ENCODE data around the gene FAT4.

FAT4 gene

GRCh38 chr4:125344198-125344597 is 29.4 kb downstream of the FAT4 start:
- no peak overlapping the region for H3K27ac ChIP-seq (ENCODE audit: low read length)
- DNase-seq (no peak), ATAC-seq (ENCODE audit: insufficient read depth, low read depth) (no peak)
- H4K20me1 ChIP-seq (ENCODE audit: insufficient read depth, low read length) = no peaks in the 10 kb centered on the region
- H3K9me3 ChIP-seq (ENCODE audit: insufficient read depth, low read length, severe bottlenecking) = no peaks in the 10 kb centered on the region
- H3K79me2 ChIP-seq (ENCODE audit: insufficient read depth, low read length) = no peaks in the 10 kb centered on the region
- no peak overlapping the region for H2AFZ ChIP-seq (ENCODE audit: low read depth, low read length)
- H3K9ac ChIP-seq (ENCODE audit: low read depth, low read length) = no peak overlapping the region
- H3K4me2 ChIP-seq (ENCODE audit: insufficient read depth, low read length) = no peak overlapping the region
- H3K4me3 ChIP-seq (ENCODE audit: low read depth in 1 of 2, low read length in 2 of 2) = no peak overlapping the region
- no peak for TF ChIP-seq CTCF (IDR thresholded peaks at IDR 0.05; ENCODE audit: borderline replicate concordance, extremely low read depth, low read length, poor library complexity, severe bottlenecking)
- TF ChIP-seq EZH2 (IDR thresholded peaks at IDR 0.05; ENCODE audit: borderline replicate concordance, low read depth, low read length, severe bottlenecking) = no peak
- no peaks in the 10 kb centered on the region for H3K36me3 ChIP-seq (ENCODE audit: insufficient read depth, low read length)
- H3K4me1 ChIP-seq (ENCODE audit: insufficient read depth, low read length) = no peaks in the 10 kb centered on the region
- no peaks in the 10 kb centered on the region for H3K27me3 ChIP-seq (ENCODE audit: insufficient read depth, low read length, poor library complexity)

GRCh38 chr4:125346616-125347015 is 31.9 kb downstream of the FAT4 start:
- no peak overlapping the region for H3K9ac ChIP-seq (ENCODE audit: low read depth, low read length)
- H2AFZ ChIP-seq (ENCODE audit: low read depth, low read length) = no peak overlapping the region
- no peaks in the 10 kb centered on the region for H3K79me2 ChIP-seq (ENCODE audit: insufficient read depth, low read length)
- no peaks in the 10 kb centered on the region for H3K4me1 ChIP-seq (ENCODE audit: insufficient read depth, low read length)
- H3K27ac ChIP-seq (ENCODE audit: low read length) = no peak overlapping the region
- no peak overlapping the region for H3K4me3 ChIP-seq (ENCODE audit: low read depth in 1 of 2, low read length in 2 of 2)
- no peaks in the 10 kb centered on the region for H3K36me3 ChIP-seq (ENCODE audit: insufficient read depth, low read length)
- H3K4me2 ChIP-seq (ENCODE audit: insufficient read depth, low read length) = no peak overlapping the region
- no peak for DNase-seq
- H3K27me3 ChIP-seq (ENCODE audit: insufficient read depth, low read length, poor library complexity) = no peaks in the 10 kb centered on the region
- H4K20me1 ChIP-seq (ENCODE audit: insufficient read depth, low read length) = no peaks in the 10 kb centered on the region
- H3K9me3 ChIP-seq (ENCODE audit: insufficient read depth, low read length, severe bottlenecking) = no peaks in the 10 kb centered on the region
- ATAC-seq (ENCODE audit: insufficient read depth, low read depth) = no peak
- TF ChIP-seq EZH2 (IDR thresholded peaks at IDR 0.05; ENCODE audit: borderline replicate concordance, low read depth, low read length, severe bottlenecking) (no peak), CTCF (IDR thresholded peaks at IDR 0.05; ENCODE audit: borderline replicate concordance, extremely low read depth, low read length, poor library complexity, severe bottlenecking) (no peak)

- no peak for TF ChIP-seq CTCF (IDR thresholded peaks at IDR 0.05; ENCODE audit: borderline replicate concordance, extremely low read depth, low read length, poor library complexity, severe bottlenecking)
- no peak for TF ChIP-seq EZH2 (IDR thresholded peaks at IDR 0.05; ENCODE audit: borderline replicate concordance, low read depth, low read length, severe bottlenecking)
- ATAC-seq (ENCODE audit: insufficient read depth, low read depth) (no peak), DNase-seq (no peak)
- H3K4me3 ChIP-seq (ENCODE audit: low read depth in 1 of 2, low read length in 2 of 2) = no peak overlapping the region
- H3K27ac ChIP-seq (ENCODE audit: low read length) = no peak overlapping the region
- H4K20me1 ChIP-seq (ENCODE audit: insufficient read depth, low read length) = no peaks in the 10 kb centered on the region
- H3K4me1 ChIP-seq (ENCODE audit: insufficient read depth, low read length) = no peaks in the 10 kb centered on the region
- no peaks in the 10 kb centered on the region for H3K79me2 ChIP-seq (ENCODE audit: insufficient read depth, low read length)
- no peak overlapping the region for H3K9ac ChIP-seq (ENCODE audit: low read depth, low read length)
- no peak overlapping the region for H2AFZ ChIP-seq (ENCODE audit: low read depth, low read length)
- H3K4me2 ChIP-seq (ENCODE audit: insufficient read depth, low read length) = no peak overlapping the region
- H3K9me3 ChIP-seq (ENCODE audit: insufficient read depth, low read length, severe bottlenecking) = no peaks in the 10 kb centered on the region
- no peaks in the 10 kb centered on the region for H3K36me3 ChIP-seq (ENCODE audit: insufficient read depth, low read length)
- H3K27me3 ChIP-seq (ENCODE audit: insufficient read depth, low read length, poor library complexity) = no peaks in the 10 kb centered on the region
Measured at GRCh38 chr4:125350470-125351135, 35.8 kb downstream of the FAT4 start.

All from DND-41 (cell line).